ENCODE data around the gene CIC. TPM values are rescaled to one million over a fixed set of nuclear protein-coding genes. Genes with fewer than 3 reads are reported as not detected.
A peak's percentile ranks its signal among the peaks of the same experiment; 100 is the strongest.

The CIC gene
- total RNA-seq, 4 donors from 2014 or later, result 57.5 to 91.6 (median 81.9) TPM

GRCh38 chr19:42297039-42297438 lies 28.0 kb downstream of the CIC start:
- TF ChIP-seq POLR2A (IDR thresholded peaks at IDR 0.05) (no peak), EP300 (IDR thresholded peaks at IDR 0.05) (no peak), CTCF (IDR thresholded peaks at IDR 0.05) (no peak), POLR2AphosphoS5 (IDR thresholded peaks at IDR 0.05) (no peak)
- Histone ChIP-seq H3K27ac (no peak overlapping the region), H3K36me3 (peaks cover 34% of the 10 kb centered on the region), H3K27me3 (no peaks in the 10 kb centered on the region), H3K9me3 (no peaks in the 10 kb centered on the region), H3K4me3 (no peak overlapping the region), H3K4me1 (peaks cover 16% of the 10 kb centered on the region)
- DNase-seq (ENCODE audit: low spot score in 2 of 2), result peak in 1 of 2 donors; percentile 73
- WGBS, result 75% methylated on average over 14 of the region's 15 CpGs

GRCh38 chr19:42301646-42302203 lies 32.7 kb downstream of the CIC start, which contains the start of gene PRR19:
PRR19 (plus strand) TSS chr19:42302132; CDS start chr19:42309585, 7,453 bp downstream.
- peak within 1 kb of the TSS; percentile 62 for H3K4me3 ChIP-seq
- no peak for TF ChIP-seq POLR2A (IDR thresholded peaks at IDR 0.05)
- peaks cover 26% of the 10 kb centered on the region for H3K4me1 ChIP-seq
- H3K27me3 ChIP-seq, result no peaks in the 10 kb centered on the region
- DNase-seq (ENCODE audit: low spot score in 2 of 2), result peak in 1 of 2 donors; percentile 80
- 6% methylated on average over 13 of the region's 21 CpGs for WGBS
- H3K27ac ChIP-seq, result peak within 1 kb of the TSS; percentile 23
- no peaks in the 10 kb centered on the region for H3K9me3 ChIP-seq
- H3K36me3 ChIP-seq, result no peaks in the 10 kb centered on the region

GRCh38 chr19:42303101-42303464 lies 34.0 kb downstream of the CIC start:
- WGBS, result 63% methylated on average over 11 of the region's 11 CpGs
- Histone ChIP-seq H3K36me3 (no peaks in the 10 kb centered on the region), H3K27me3 (no peaks in the 10 kb centered on the region), H3K9me3 (no peaks in the 10 kb centered on the region), H3K27ac (no peak overlapping the region), H3K4me3 (peak overlapping the region; percentile 62), H3K4me1 (peaks cover 26% of the 10 kb centered on the region)
- DNase-seq (ENCODE audit: low spot score in 2 of 2), result no peak
- no peak for TF ChIP-seq CTCF (IDR thresholded peaks at IDR 0.05)
- no peak for TF ChIP-seq POLR2A (IDR thresholded peaks at IDR 0.05)
- no peak for TF ChIP-seq EP300 (IDR thresholded peaks at IDR 0.05)
- TF ChIP-seq POLR2AphosphoS5 (IDR thresholded peaks at IDR 0.05), result no peak

- no peaks in the 10 kb centered on the region for H3K27me3 ChIP-seq
- no peak overlapping the region for H3K27ac ChIP-seq
- no peaks in the 10 kb centered on the region for H3K36me3 ChIP-seq
- 77% methylated on average over 8 of the region's 8 CpGs for WGBS
- peaks cover 26% of the 10 kb centered on the region for H3K4me1 ChIP-seq
- TF ChIP-seq POLR2A (IDR thresholded peaks at IDR 0.05) (no peak), EP300 (IDR thresholded peaks at IDR 0.05) (no peak), CTCF (IDR thresholded peaks at IDR 0.05) (no peak), POLR2AphosphoS5 (IDR thresholded peaks at IDR 0.05) (no peak)
- H3K4me3 ChIP-seq, result no peak overlapping the region
- DNase-seq (ENCODE audit: low spot score in 2 of 2), result no peak
- no peaks in the 10 kb centered on the region for H3K9me3 ChIP-seq
Observed at GRCh38 chr19:42303876-42304275, 34.8 kb downstream of the CIC start.

GRCh38 chr19:42306646-42307045 lies 37.6 kb downstream of the CIC start:
- TF ChIP-seq CTCF (IDR thresholded peaks at IDR 0.05) (no peak), POLR2A (IDR thresholded peaks at IDR 0.05) (no peak), EP300 (IDR thresholded peaks at IDR 0.05) (no peak), POLR2AphosphoS5 (IDR thresholded peaks at IDR 0.05) (no peak)
- no peaks in the 10 kb centered on the region for H3K9me3 ChIP-seq
- no peaks in the 10 kb centered on the region for H3K36me3 ChIP-seq
- H3K27ac ChIP-seq, result no peak overlapping the region
- peaks cover 18% of the 10 kb centered on the region for H3K4me1 ChIP-seq
- 92% methylated on average over 22 of the region's 22 CpGs for WGBS
- no peaks in the 10 kb centered on the region for H3K27me3 ChIP-seq
- DNase-seq (ENCODE audit: low spot score in 2 of 2), result no peak
- no peak overlapping the region for H3K4me3 ChIP-seq

GRCh38 chr19:42309686-42310085 lies 40.6 kb downstream of the CIC start:
- H3K36me3 ChIP-seq, result no peaks in the 10 kb centered on the region
- no peaks in the 10 kb centered on the region for H3K9me3 ChIP-seq
- H3K27ac ChIP-seq, result no peak overlapping the region
- peaks cover 23% of the 10 kb centered on the region for H3K27me3 ChIP-seq
- WGBS, result 93% methylated on average over 2 of the region's 14 CpGs
- DNase-seq (ENCODE audit: low spot score in 2 of 2), result no peak
- H3K4me1 ChIP-seq, result peaks cover 14% of the 10 kb centered on the region
- TF ChIP-seq POLR2A (IDR thresholded peaks at IDR 0.05) (no peak), EP300 (IDR thresholded peaks at IDR 0.05) (no peak), POLR2AphosphoS5 (IDR thresholded peaks at IDR 0.05) (no peak), CTCF (IDR thresholded peaks at IDR 0.05) (no peak)
- no peak overlapping the region for H3K4me3 ChIP-seq

Data from suprapubic skin (tissue), 4 donors.